ENCODE data around the gene CHST13.

GRCh38 chr3:126580746-126581145, 56.8 kb downstream of the CHST13 start:
- TF ChIP-seq, protein P1, sequence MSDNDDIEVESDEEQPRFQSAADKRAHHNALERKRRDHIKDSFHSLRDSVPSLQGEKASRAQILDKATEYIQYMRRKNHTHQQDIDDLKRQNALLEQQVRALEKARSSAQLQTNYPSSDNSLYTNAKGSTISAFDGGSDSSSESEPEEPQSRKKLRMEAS (IDR thresholded peaks at IDR 0.05) = no peak
- TF ChIP-seq ZBTB7A (IDR thresholded peaks at IDR 0.05; ENCODE audit: low read depth) (no peak), YY1 (IDR thresholded peaks at IDR 0.05; ENCODE audit: low read depth) (no peak)

Measured in Ishikawa (cell line).